Neuronal stem cell (in vitro differentiated cells): ENCODE data around the gene KCNQ1.
A peak's percentile ranks its signal among the peaks of the same experiment; 100 is the strongest.

Experiments
- DNase-seq: peaks from one replicate; pipeline ENCODE4 v3.0.0-alpha.2; 2013; ENCODE audit warnings: low spot score
- H2AFZ ChIP-seq: one replicate; pipeline ENCODE4 v1.6.1; 2013; ENCODE audit warnings: mild to moderate bottlenecking, low read length, inconsistent platforms
- H2AK5ac ChIP-seq: 2 replicates; pipeline ENCODE4 v1.6.1; 2013; ENCODE audit warnings: low read depth, mild to moderate bottlenecking, inconsistent platforms, low read length, moderate library complexity, mixed read lengths
- H2BK120ac ChIP-seq: 2 replicates; pipeline ENCODE4 v1.6.1; 2013; ENCODE audit warnings: low read depth, mild to moderate bottlenecking, inconsistent platforms, low read length, moderate library complexity, mixed read lengths
- H2BK12ac ChIP-seq: one replicate; pipeline ENCODE4 v1.6.1; 2013; ENCODE audit warnings: low read length, inconsistent platforms
- H2BK15ac ChIP-seq: 2 replicates; pipeline ENCODE4 v1.6.1; 2013; ENCODE audit warnings: mild to moderate bottlenecking, low read length, inconsistent platforms, mixed read lengths
- H2BK5ac ChIP-seq: one replicate; pipeline ENCODE4 v1.6.1; 2013; ENCODE audit warnings: inconsistent platforms, mild to moderate bottlenecking, low read length, moderate library complexity
- H3K14ac ChIP-seq: one replicate; pipeline ENCODE4 v1.6.1; 2013; ENCODE audit warnings: low read length, inconsistent platforms
- H3K18ac ChIP-seq: 2 replicates; pipeline ENCODE4 v1.6.1; 2013; ENCODE audit warnings: low read length, inconsistent platforms
- H3K23ac ChIP-seq: 2 replicates; pipeline ENCODE4 v1.6.1; 2013; ENCODE audit warnings: low read depth, mild to moderate bottlenecking, mixed read lengths, low read length, inconsistent platforms; ENCODE audit not compliant: poor library complexity
- H3K27ac ChIP-seq: replicated peaks from 3 replicates; pipeline ENCODE4 v1.5.1; 2013; ENCODE audit warnings: low read length, inconsistent platforms
- H3K27me3 ChIP-seq, 3 experiments: 2 replicates each; pipeline ENCODE4 v1.6.1; 2013; ENCODE audit warnings: low read length in 3 of 3, mild to moderate bottlenecking in 2 of 3, inconsistent platforms in 1 of 3, low read depth in 1 of 3, mixed read lengths in 1 of 3, moderate library complexity in 1 of 3; ENCODE audit not compliant: control insufficient read depth in 3 of 3, insufficient read depth in 3 of 3
- H3K36me3 ChIP-seq, 2 donors: replicated peaks in 1 of 2; 2 replicates each; pipeline ENCODE4 v1.6.1; 2013; ENCODE audit warnings: low read length in 2 of 2; ENCODE audit not compliant: control insufficient read depth in 2 of 2, insufficient read depth in 2 of 2
- H3K4ac ChIP-seq: 2 replicates; pipeline ENCODE4 v1.6.1; 2013; ENCODE audit warnings: inconsistent platforms, mild to moderate bottlenecking, low read length, moderate library complexity
- H3K4me1 ChIP-seq, 2 donors: 1 replicate in 1 of 2; 2 replicates in 1 of 2; pipeline ENCODE4 v1.6.1; 2013; ENCODE audit warnings: low read length in 2 of 2, low read depth in 1 of 2; ENCODE audit not compliant: control insufficient read depth in 2 of 2, insufficient read depth in 1 of 2
- H3K4me2 ChIP-seq: one replicate; pipeline ENCODE4 v1.6.1; 2013; ENCODE audit warnings: mild to moderate bottlenecking, low read length, inconsistent platforms; ENCODE audit not compliant: insufficient read depth, poor library complexity, severe bottlenecking
- H3K4me3 ChIP-seq, 2 donors: 2 replicates each; pipeline ENCODE4 v1.5.1; 2013; ENCODE audit warnings: low read length in 2 of 2, mild to moderate bottlenecking in 2 of 2, inconsistent platforms in 1 of 2, moderate library complexity in 1 of 2
- H3K79me1 ChIP-seq: one replicate; pipeline ENCODE4 v1.6.1; 2013; ENCODE audit warnings: low read depth, mild to moderate bottlenecking, inconsistent platforms, low read length, moderate library complexity
- H3K9ac ChIP-seq: one replicate; pipeline ENCODE4 v1.6.1; 2013; ENCODE audit warnings: mild to moderate bottlenecking, low read depth, low read length, inconsistent platforms; ENCODE audit not compliant: poor library complexity
- H3K9me3 ChIP-seq, 2 donors: replicated peaks in 1 of 2; 2 replicates each; pipeline versions ENCODE3 to v1.6.1; 2013; ENCODE audit warnings: low read length in 2 of 2, mild to moderate bottlenecking in 2 of 2, inconsistent platforms in 1 of 2, low read depth in 1 of 2, mixed read lengths in 1 of 2, moderate library complexity in 1 of 2; ENCODE audit not compliant: control insufficient read depth in 2 of 2, insufficient read depth in 1 of 2
- H4K8ac ChIP-seq: one replicate; pipeline ENCODE4 v1.6.1; 2013; ENCODE audit warnings: low read depth, mild to moderate bottlenecking, inconsistent platforms, low read length, moderate library complexity
- H4K91ac ChIP-seq: one replicate; pipeline ENCODE4 v1.6.1; 2013; ENCODE audit warnings: low read length, low read depth, mild to moderate bottlenecking, inconsistent platforms; ENCODE audit not compliant: poor library complexity
- WGBS, 2 donors: extraction: QIAGEN DNeasy Blood & Tissue Kit; methylation state at CpG; one replicate each; pipeline ENCODE4 v1.1.7; 2013; ENCODE audit warnings: missing lambda C conversion rate in 2 of 2, mixed read lengths in 1 of 2; ENCODE audit not compliant: insufficient read length in 2 of 2, insufficient replicate concordance in 1 of 2; ENCODE audit errors: extremely low coverage in 2 of 2; 5-methylcytosine and 5-hydroxymethylcytosine counted together

KCNQ1 gene

DNA sequence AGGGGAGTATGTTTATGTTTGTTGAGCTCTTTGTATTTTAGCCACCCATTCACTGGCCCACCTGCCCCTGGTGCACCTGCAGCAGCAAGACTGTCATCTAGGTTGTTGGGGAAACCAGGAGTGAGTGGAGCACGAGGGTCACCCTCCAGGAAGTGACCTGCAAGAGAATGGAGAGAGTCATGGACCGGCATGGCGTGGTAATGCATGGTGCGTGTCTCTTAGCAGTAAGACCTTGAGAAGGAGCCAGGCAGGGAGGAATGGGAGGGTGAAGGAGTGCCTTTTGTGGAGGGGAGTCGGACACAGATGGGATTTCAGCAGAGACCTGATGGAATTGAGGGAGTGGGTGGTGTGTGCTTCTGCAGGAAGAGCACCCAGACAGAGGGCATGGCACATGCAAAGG is 37.9 kb downstream of the KCNQ1 start:
- H3K18ac ChIP-seq: no peak overlapping the region
- H3K4me3 ChIP-seq: peak overlapping the region in 1 of 2 donors; percentile 29
- H3K23ac ChIP-seq: no peak overlapping the region
- H2BK120ac ChIP-seq: no peak overlapping the region
- H3K27me3 ChIP-seq: peaks cover 0 to 3% (median 0%) of the 10 kb centered on the region in 3 experiments
- no peak overlapping the region for H4K8ac ChIP-seq
- H2AK5ac ChIP-seq: no peak overlapping the region
- H3K9ac ChIP-seq: no peak overlapping the region
- H4K91ac ChIP-seq: no peak overlapping the region
- H3K79me1 ChIP-seq: no peaks in the 10 kb centered on the region
- no peak overlapping the region for H2BK5ac ChIP-seq
- H3K4me2 ChIP-seq: no peak overlapping the region
- no peak overlapping the region for H2AFZ ChIP-seq
- H3K9me3 ChIP-seq: peaks cover 0 to 8% of the 10 kb centered on the region in 2 donors
- no peak overlapping the region for H3K4ac ChIP-seq
- no peaks in the 10 kb centered on the region for H3K4me1 ChIP-seq
- H2BK12ac ChIP-seq: no peak overlapping the region
- no peaks in the 10 kb centered on the region for H3K36me3 ChIP-seq
- no peak overlapping the region for H3K14ac ChIP-seq
- H3K27ac ChIP-seq: no peak overlapping the region
- H2BK15ac ChIP-seq: no peak overlapping the region
- WGBS, 2 donors: no CpG with 5 or more reads among the region's 5 CpGs
- no peak for DNase-seq

DNA sequence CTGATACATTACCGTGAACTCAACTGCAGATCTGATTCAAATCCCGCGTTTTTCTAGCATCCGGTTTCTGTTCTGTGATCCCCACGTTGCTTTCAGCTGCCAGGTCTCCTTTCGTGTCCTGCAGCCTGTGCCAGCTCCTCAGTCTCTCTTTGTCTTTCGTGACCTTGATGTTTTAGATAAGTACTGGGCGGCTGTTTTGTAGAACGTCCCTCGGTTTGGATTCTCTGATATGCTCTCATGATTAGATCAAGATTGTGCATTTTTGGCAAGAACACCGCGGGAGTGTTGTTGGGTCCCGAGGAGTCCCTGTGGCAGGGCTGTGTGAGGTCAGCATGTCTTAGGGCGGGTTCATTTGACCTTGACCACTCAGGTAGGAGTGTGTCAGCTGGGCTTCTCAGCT is 38.6 kb downstream of the KCNQ1 start:
- H4K91ac ChIP-seq: no peak overlapping the region
- no CpG with 5 or more reads among the region's 14 CpGs for WGBS, 2 donors

DNA sequence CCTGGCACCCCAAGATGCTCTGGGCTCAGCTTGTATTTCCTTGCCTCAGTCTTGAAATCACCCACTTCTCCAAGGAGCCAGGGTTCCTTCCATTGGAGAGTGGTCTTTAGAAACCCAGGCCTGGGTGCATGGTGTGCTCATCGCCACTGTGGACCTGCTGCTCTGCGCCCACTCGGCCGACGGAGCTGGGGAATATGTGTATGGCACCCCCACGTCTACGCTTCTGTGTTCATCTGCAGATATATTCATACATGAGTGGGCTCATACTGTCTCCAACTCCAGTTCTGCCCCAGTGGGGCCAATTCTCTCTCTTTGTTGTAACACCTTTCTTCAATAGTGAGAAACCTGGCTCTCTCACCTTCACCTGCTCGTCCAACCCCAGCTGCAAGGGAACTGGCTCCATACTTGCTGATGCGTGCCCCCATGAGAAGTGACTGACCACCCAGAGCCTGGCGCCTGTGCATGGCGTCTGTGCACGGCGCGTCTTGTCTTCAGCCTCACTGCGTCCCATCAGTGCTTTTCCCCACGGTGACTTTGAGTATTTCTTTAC is 39.8 kb downstream of the KCNQ1 start:
- no peak overlapping the region for H3K4ac ChIP-seq
- H2BK5ac ChIP-seq: no peak overlapping the region
- no peak overlapping the region for H4K91ac ChIP-seq
- no peak overlapping the region for H2BK120ac ChIP-seq
- peaks cover 0 to 9% of the 10 kb centered on the region in 2 donors for H3K9me3 ChIP-seq
- no peak overlapping the region for H3K18ac ChIP-seq
- peaks cover 0 to 3% (median 0%) of the 10 kb centered on the region in 3 experiments for H3K27me3 ChIP-seq
- H3K14ac ChIP-seq: no peak overlapping the region
- no peak overlapping the region for H3K23ac ChIP-seq
- no peaks in the 10 kb centered on the region for H3K4me1 ChIP-seq
- no peaks in the 10 kb centered on the region for H3K79me1 ChIP-seq
- H2AK5ac ChIP-seq: peak overlapping the region; percentile 20
- no CpG with 5 or more reads among the region's 16 CpGs for WGBS, 2 donors
- no peak overlapping the region for H3K4me3 ChIP-seq
- no peak overlapping the region for H2AFZ ChIP-seq
- H4K8ac ChIP-seq: no peak overlapping the region
- no peak overlapping the region for H2BK15ac ChIP-seq
- no peak for DNase-seq
- H3K9ac ChIP-seq: no peak overlapping the region
- no peaks in the 10 kb centered on the region for H3K36me3 ChIP-seq
- no peak overlapping the region for H3K4me2 ChIP-seq
- no peak overlapping the region for H3K27ac ChIP-seq
- H2BK12ac ChIP-seq: no peak overlapping the region

More for the DNA sequence above, 38.6 kb downstream of the KCNQ1 start:
- no peak overlapping the region for H4K8ac ChIP-seq
- H2BK15ac ChIP-seq: no peak overlapping the region
- H3K18ac ChIP-seq: no peak overlapping the region
- no peak overlapping the region for H2AFZ ChIP-seq
- H2BK5ac ChIP-seq: no peak overlapping the region
- no peaks in the 10 kb centered on the region for H3K79me1 ChIP-seq
- no peak overlapping the region for H2BK120ac ChIP-seq
- peaks cover 0 to 3% (median 0%) of the 10 kb centered on the region in 3 experiments for H3K27me3 ChIP-seq
- H3K9me3 ChIP-seq: peaks cover 0 to 8% of the 10 kb centered on the region in 2 donors
- H2BK12ac ChIP-seq: no peak overlapping the region
- H3K9ac ChIP-seq: no peak overlapping the region
- no peak for DNase-seq
- no peaks in the 10 kb centered on the region for H3K4me1 ChIP-seq
- no peak overlapping the region for H3K27ac ChIP-seq
- no peak overlapping the region for H2AK5ac ChIP-seq
- H3K4ac ChIP-seq: no peak overlapping the region
- no peak overlapping the region for H3K14ac ChIP-seq
- H3K36me3 ChIP-seq: no peaks in the 10 kb centered on the region
- H3K23ac ChIP-seq: no peak overlapping the region
- H3K4me2 ChIP-seq: no peak overlapping the region
- H3K4me3 ChIP-seq: no peak overlapping the region

DNA sequence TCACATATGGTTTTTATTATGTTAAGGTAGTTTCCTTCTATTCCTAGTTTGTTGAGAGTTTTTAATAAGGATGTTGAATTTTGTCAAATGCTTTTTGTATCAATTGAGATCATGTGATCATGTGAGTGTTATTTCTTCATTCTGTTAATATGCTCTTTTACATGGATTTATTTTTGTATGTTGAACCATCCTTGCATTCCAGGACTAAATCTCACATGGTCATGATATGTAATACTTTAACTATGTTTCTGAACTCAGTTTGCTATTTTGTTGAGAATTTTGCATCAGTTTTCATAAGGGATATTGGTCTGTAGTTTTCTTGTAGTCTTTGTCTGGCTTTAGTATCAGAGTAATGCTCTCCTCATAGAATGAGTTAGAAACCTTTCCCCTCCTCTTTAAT is 43.2 kb downstream of the KCNQ1 start:
- no peak overlapping the region for H2AK5ac ChIP-seq

More for the DNA sequence above, 43.2 kb downstream of the KCNQ1 start:
- H3K23ac ChIP-seq: no peak overlapping the region
- no peaks in the 10 kb centered on the region for H3K36me3 ChIP-seq
- H3K9me3 ChIP-seq: peaks cover 0 to 4% of the 10 kb centered on the region in 2 donors
- no peak overlapping the region for H2BK5ac ChIP-seq
- H3K27ac ChIP-seq: no peak overlapping the region
- H3K14ac ChIP-seq: no peak overlapping the region
- no peak overlapping the region for H4K91ac ChIP-seq
- no peak overlapping the region for H3K4me2 ChIP-seq
- H3K18ac ChIP-seq: no peak overlapping the region
- H2BK15ac ChIP-seq: no peak overlapping the region
- no peak overlapping the region for H2BK120ac ChIP-seq
- H3K4me1 ChIP-seq: no peaks in the 10 kb centered on the region
- H3K4me3 ChIP-seq: no peak overlapping the region
- no peaks in the 10 kb centered on the region for H3K79me1 ChIP-seq
- H3K4ac ChIP-seq: no peak overlapping the region
- H4K8ac ChIP-seq: no peak overlapping the region
- H2AFZ ChIP-seq: no peak overlapping the region
- no peak for DNase-seq
- H2BK12ac ChIP-seq: no peak overlapping the region
- H3K27me3 ChIP-seq: peaks cover 0 to 3% (median 0%) of the 10 kb centered on the region in 3 experiments
- no peak overlapping the region for H3K9ac ChIP-seq
